Thyroid gland (tissue), 4 donors: ENCODE results near the gene FOXN3.

Experiments used
- CTCF ChIP-seq, 6 experiments: fragments of 200-600 bp in 3 of 6; fragments of 450-650 bp in 3 of 6; sonication (generic) in 3 of 6; IDR thresholded peaks; one replicate each; pipeline ENCODE4 v1.5.1; 2016 to 2019; ENCODE audit warnings: antibody characterized with exemption in 6 of 6, mild to moderate bottlenecking in 2 of 6, inconsistent platforms in 1 of 6, moderate library complexity in 1 of 6
- POLR2A ChIP-seq, 2 donors: fragments of 450-650 bp; IDR thresholded peaks; one replicate each; pipeline ENCODE4 v1.6.1; 2017; ENCODE audit warnings: antibody characterized with exemption in 2 of 2, mild to moderate bottlenecking in 2 of 2, moderate library complexity in 1 of 2

- TF ChIP-seq POLR2A (IDR thresholded peaks at IDR 0.05) (no peak), CTCF (IDR thresholded peaks at IDR 0.05) (no peak)
These were observed 15.2 kb upstream of the FOXN3 start for GRCh38 chr14:89432226-89432625.
